Endodermal cell (in vitro differentiated cells): ENCODE data around the gene FLT3. TPM values are rescaled to one million over a fixed set of nuclear protein-coding genes. Genes with fewer than 3 reads are reported as not detected.
"Not testable (repeated sequence)": the region's sequence is repeated elsewhere in the genome, so short reads cannot be mapped to it uniquely, and the experiment has no call there.

Experiments
- DNase-seq: peaks from one replicate; pipeline ENCODE4 v3.0.0-alpha.2; 2017
- H3K27ac ChIP-seq: 2 replicates; pipeline ENCODE4 v1.5.1; 2013; ENCODE audit warnings: mild to moderate bottlenecking, low read depth, low read length, moderate library complexity
- H3K27me3 ChIP-seq: 2 replicates; pipeline ENCODE4 v1.6.1; 2013; ENCODE audit warnings: mild to moderate bottlenecking, low read length, moderate library complexity; ENCODE audit not compliant: insufficient read depth, control insufficient read depth, poor library complexity, severe bottlenecking
- H3K36me3 ChIP-seq: 2 replicates; pipeline ENCODE4 v1.7.0; 2013; ENCODE audit warnings: mild to moderate bottlenecking, low read length, moderate library complexity; ENCODE audit not compliant: control insufficient read depth, insufficient read depth
- H3K4me1 ChIP-seq: one replicate; pipeline ENCODE4 v1.7.0; 2013; ENCODE audit warnings: low read length; ENCODE audit not compliant: control insufficient read depth, insufficient read depth
- H3K4me3 ChIP-seq: 2 replicates; pipeline ENCODE4 v1.5.1; 2013; ENCODE audit warnings: mild to moderate bottlenecking, low read length, moderate library complexity
- H3K9ac ChIP-seq: 2 replicates; pipeline ENCODE4 v1.6.1; 2013; ENCODE audit warnings: mild to moderate bottlenecking, low read length, moderate library complexity; ENCODE audit not compliant: poor library complexity, severe bottlenecking; ENCODE audit errors: extremely low read depth
- H3K9me3 ChIP-seq: 2 replicates; pipeline ENCODE4 v1.6.1; 2013; ENCODE audit warnings: mild to moderate bottlenecking, low read length, moderate library complexity; ENCODE audit not compliant: control insufficient read depth
- H3K27ac Mint-ChIP-seq: 2 replicates; pipeline ENCODE4 v1.8.0; 2020; ENCODE audit warnings: mixed read lengths
- H3K27me3 Mint-ChIP-seq: 2 replicates; pipeline ENCODE4 v1.8.0; 2021; ENCODE audit warnings: mild to moderate bottlenecking, mixed read lengths; ENCODE audit not compliant: insufficient read depth
- H3K36me3 Mint-ChIP-seq: 2 replicates; pipeline ENCODE4 v1.8.0; 2020; ENCODE audit warnings: low read depth, mixed read lengths
- H3K4me1 Mint-ChIP-seq: 2 replicates; pipeline ENCODE4 v1.8.0; 2020; ENCODE audit warnings: mixed read lengths
- H3K4me3 Mint-ChIP-seq: 2 replicates; pipeline ENCODE4 v1.8.0; 2020; ENCODE audit warnings: mild to moderate bottlenecking, moderate library complexity, mixed read lengths
- H3K9me3 Mint-ChIP-seq: 2 replicates; pipeline ENCODE4 v1.8.0; 2020; ENCODE audit warnings: mild to moderate bottlenecking, mixed read lengths
- WGBS, 2 experiments: methylation state at CpG; one replicate each; pipeline versions ENCODE4 v1.1.5 to v1.1.7; 2013; ENCODE audit warnings: missing lambda C conversion rate in 2 of 2, mixed read lengths in 1 of 2; ENCODE audit not compliant: insufficient coverage in 1 of 2, insufficient read length in 1 of 2; 5-methylcytosine and 5-hydroxymethylcytosine counted together
- total RNA-seq, 2 donors: library from RNA; stranded (reverse); fragmentation: NEBNext Ultra II Directional in 1 of 2; extraction: Animal tissue kit (Norgen Biotek cat#: 25700) in 1 of 2; gene quantifications; 2 replicates in 1 of 2; 3 replicates in 1 of 2; pipeline ENCODE4 v1.2.1, GENCODE V29; 2021
- TF ChIP-seq, protein P1 (sequence below): fragments of 200-600 bp; sonication (generic); conservative IDR thresholded peaks from 2 replicates; pipeline ENCODE4 v1.5.0; 2021; ENCODE audit warnings: antibody characterized with exemption, mild to moderate bottlenecking

Gene FLT3
- total RNA-seq, 2 donors from 2014 or later, result 0.09 to 0.13 TPM

- TF ChIP-seq, protein P1, sequence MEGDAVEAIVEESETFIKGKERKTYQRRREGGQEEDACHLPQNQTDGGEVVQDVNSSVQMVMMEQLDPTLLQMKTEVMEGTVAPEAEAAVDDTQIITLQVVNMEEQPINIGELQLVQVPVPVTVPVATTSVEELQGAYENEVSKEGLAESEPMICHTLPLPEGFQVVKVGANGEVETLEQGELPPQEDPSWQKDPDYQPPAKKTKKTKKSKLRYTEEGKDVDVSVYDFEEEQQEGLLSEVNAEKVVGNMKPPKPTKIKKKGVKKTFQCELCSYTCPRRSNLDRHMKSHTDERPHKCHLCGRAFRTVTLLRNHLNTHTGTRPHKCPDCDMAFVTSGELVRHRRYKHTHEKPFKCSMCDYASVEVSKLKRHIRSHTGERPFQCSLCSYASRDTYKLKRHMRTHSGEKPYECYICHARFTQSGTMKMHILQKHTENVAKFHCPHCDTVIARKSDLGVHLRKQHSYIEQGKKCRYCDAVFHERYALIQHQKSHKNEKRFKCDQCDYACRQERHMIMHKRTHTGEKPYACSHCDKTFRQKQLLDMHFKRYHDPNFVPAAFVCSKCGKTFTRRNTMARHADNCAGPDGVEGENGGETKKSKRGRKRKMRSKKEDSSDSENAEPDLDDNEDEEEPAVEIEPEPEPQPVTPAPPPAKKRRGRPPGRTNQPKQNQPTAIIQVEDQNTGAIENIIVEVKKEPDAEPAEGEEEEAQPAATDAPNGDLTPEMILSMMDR, result no peak
- no peak overlapping the region for H3K27ac Mint-ChIP-seq
- H3K9me3 Mint-ChIP-seq, result peaks cover 12% of the 10 kb centered on the region
- no peaks in the 10 kb centered on the region for H3K27me3 ChIP-seq
- H3K36me3 Mint-ChIP-seq, result no peaks in the 10 kb centered on the region
- H3K9ac ChIP-seq, result no peak overlapping the region
- no peak overlapping the region for H3K27ac ChIP-seq
- no peak overlapping the region for H3K4me3 Mint-ChIP-seq
- WGBS, 2 experiments, result 95 to 96% methylated on average over 2 of the region's 2 CpGs
- peaks cover 2% of the 10 kb centered on the region for H3K27me3 Mint-ChIP-seq
- no peak overlapping the region for H3K4me3 ChIP-seq
- DNase-seq, result no peak
- H3K36me3 ChIP-seq, result no peaks in the 10 kb centered on the region
- H3K4me1 ChIP-seq, result no peaks in the 10 kb centered on the region
- no peaks in the 10 kb centered on the region for H3K4me1 Mint-ChIP-seq
- H3K9me3 ChIP-seq, result no peaks in the 10 kb centered on the region
These were observed 63.0 kb downstream of the FLT3 start for GRCh38 chr13:28037399-28037798.

- WGBS, 2 experiments, result 71 to 81% methylated on average over 6 of the region's 6 CpGs
- no peak overlapping the region for H3K9ac ChIP-seq
These were observed 65.1 kb downstream of the FLT3 start for GRCh38 chr13:28035146-28035782.

DNA sequence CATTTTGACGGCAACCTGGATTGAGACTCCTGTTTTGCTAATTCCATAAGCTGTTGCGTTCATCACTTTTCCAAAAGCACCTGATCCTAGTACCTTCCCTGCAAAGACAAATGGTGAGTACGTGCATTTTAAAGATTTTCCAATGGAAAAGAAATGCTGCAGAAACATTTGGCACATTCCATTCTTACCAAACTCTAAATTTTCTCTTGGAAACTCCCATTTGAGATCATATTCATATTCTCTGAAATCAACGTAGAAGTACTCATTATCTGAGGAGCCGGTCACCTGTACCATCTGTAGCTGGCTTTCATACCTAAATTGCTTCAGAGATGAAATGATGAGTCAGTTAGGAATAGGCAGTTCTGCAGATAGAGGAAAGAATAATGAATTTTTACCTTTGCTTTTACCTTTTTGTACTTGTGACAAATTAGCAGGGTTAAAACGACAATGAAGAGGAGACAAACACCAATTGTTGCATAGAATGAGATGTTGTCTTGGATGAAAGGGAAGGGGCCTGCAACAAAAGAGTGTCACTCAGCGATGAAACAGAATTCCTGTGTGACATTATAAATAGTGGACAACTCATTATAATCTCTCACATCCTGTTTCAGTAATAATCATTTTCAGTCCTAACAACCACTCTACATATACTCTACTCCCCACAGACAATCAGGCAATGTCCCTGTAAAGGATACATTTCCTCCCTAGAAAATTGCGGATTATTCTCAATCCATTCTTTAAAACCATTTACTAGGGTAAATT lies 66.3 kb downstream of the FLT3 start:
- Mint-ChIP-seq H3K4me3 (no peak overlapping the region), H3K4me1 (peaks cover 3% of the 10 kb centered on the region), H3K36me3 (no peaks in the 10 kb centered on the region), H3K9me3 (peaks cover 12% of the 10 kb centered on the region), H3K27me3 (peaks cover 2% of the 10 kb centered on the region), H3K27ac (no peak overlapping the region)
- WGBS, 2 experiments, result 92 to 95% methylated on average over 6 to 8 of the region's 8 CpGs
- H3K4me1 ChIP-seq, result no peaks in the 10 kb centered on the region
- no peaks in the 10 kb centered on the region for H3K27me3 ChIP-seq
- TF ChIP-seq, protein P1, result no peak
- no peak overlapping the region for H3K27ac ChIP-seq
- H3K9ac ChIP-seq, result no peak overlapping the region
- no peaks in the 10 kb centered on the region for H3K9me3 ChIP-seq
- no peak overlapping the region for H3K4me3 ChIP-seq
- H3K36me3 ChIP-seq, result no peaks in the 10 kb centered on the region
- no peak for DNase-seq

More at GRCh38 chr13:28035146-28035782, 65.1 kb downstream of the FLT3 start:
- Histone ChIP-seq H3K9me3 (no peaks in the 10 kb centered on the region), H3K27ac (no peak overlapping the region), H3K4me1 (no peaks in the 10 kb centered on the region), H3K36me3 (no peaks in the 10 kb centered on the region), H3K27me3 (no peaks in the 10 kb centered on the region), H3K4me3 (no peak overlapping the region)
- Mint-ChIP-seq H3K27me3 (peaks cover 2% of the 10 kb centered on the region), H3K4me1 (no peaks in the 10 kb centered on the region), H3K36me3 (no peaks in the 10 kb centered on the region), H3K4me3 (no peak overlapping the region), H3K9me3 (peaks cover 12% of the 10 kb centered on the region), H3K27ac (no peak overlapping the region)
- TF ChIP-seq, protein P1, result no peak
- DNase-seq, result peak; percentile 63

- H3K36me3 ChIP-seq, H3K27ac ChIP-seq, DNase-seq, H3K27me3 Mint-ChIP-seq, H3K9ac ChIP-seq, H3K4me3 ChIP-seq, H3K4me3 Mint-ChIP-seq, H3K27ac Mint-ChIP-seq, H3K27me3 ChIP-seq, H3K36me3 Mint-ChIP-seq, H3K4me1 Mint-ChIP-seq, H3K4me1 ChIP-seq, H3K9me3 ChIP-seq, H3K9me3 Mint-ChIP-seq: not testable (repeated sequence)
- 60 to 93% methylated on average over 1 of the region's 1 CpG for WGBS, 2 experiments
These were observed 67.9 kb downstream of the FLT3 start for GRCh38 chr13:28032438-28032837.
